SU-DHL-6 (cell line): ENCODE measurements around the gene BANP.
"Not testable (repeated sequence)": the region's sequence is repeated elsewhere in the genome, so short reads cannot be mapped to it uniquely, and the experiment has no call there.

ENCODE experiments used
- H2AFZ ChIP-seq: fragments of 200-600 bp; sonication (generic); 2 replicates; pipeline ENCODE4 v1.6.1; 2014; ENCODE audit warnings: low read depth, mild to moderate bottlenecking, moderate library complexity, mixed read lengths, antibody characterized with exemption, low read length; ENCODE audit not compliant: severe bottlenecking
- H3F3A ChIP-seq: fragments of 200-600 bp; shearing (Covaris generic); 2 replicates; pipeline ENCODE4 v1.6.0; 2016; ENCODE audit warnings: antibody characterized with exemption, mild to moderate bottlenecking; ENCODE audit not compliant: insufficient read depth
- H3K27ac ChIP-seq: fragments of 200-600 bp; sonication (generic); 2 replicates; pipeline ENCODE4 v1.5.1; 2016; ENCODE audit warnings: low read depth, mild to moderate bottlenecking, low read length, moderate library complexity, mixed read lengths
- H3K27me3 ChIP-seq: fragments of 200-600 bp; sonication (generic), shearing (Covaris generic); 2 replicates; pipeline ENCODE4 v1.6.0; 2014; ENCODE audit warnings: mild to moderate bottlenecking, low read length
- H3K36me3 ChIP-seq: fragments of 200-600 bp; sonication (generic); 2 replicates; pipeline ENCODE4 v1.6.1; 2014; ENCODE audit warnings: mild to moderate bottlenecking, low read length, mixed read lengths
- H3K4me2 ChIP-seq: fragments of 300-600, 200-600 bp; shearing (Covaris generic), sonication (generic); 2 replicates; pipeline ENCODE4 v1.6.0; 2014; ENCODE audit warnings: low read length, low read depth, mild to moderate bottlenecking; ENCODE audit not compliant: poor library complexity, severe bottlenecking
- H3K4me3 ChIP-seq: fragments of 200-600 bp; sonication (generic); 2 replicates; pipeline ENCODE4 v1.5.1; 2014; ENCODE audit warnings: antibody characterized with exemption, low read length, mild to moderate bottlenecking, mixed read lengths; ENCODE audit not compliant: insufficient read depth, poor library complexity, severe bottlenecking
- H3K79me2 ChIP-seq: fragments of 200-600 bp; sonication (generic); 2 replicates; pipeline ENCODE4 v1.6.1; 2014; ENCODE audit warnings: mild to moderate bottlenecking, low read length, moderate library complexity; ENCODE audit not compliant: insufficient read depth
- H3K9ac ChIP-seq: fragments of 200-600 bp; sonication (generic); 2 replicates; pipeline ENCODE4 v1.7.0; 2014; ENCODE audit warnings: mild to moderate bottlenecking, low read length
- H3K9me2 ChIP-seq: fragments of 200-600 bp; sonication (generic); replicated peaks from 2 replicates; pipeline ENCODE4 v1.6.1; 2014; ENCODE audit warnings: low read length; ENCODE audit not compliant: insufficient read depth
- H3K9me3 ChIP-seq: fragments of 200-600 bp; sonication (generic); 2 replicates; pipeline ENCODE4 v1.6.1; 2014; ENCODE audit warnings: low read length, mixed read lengths; ENCODE audit not compliant: insufficient read depth
- H4K20me1 ChIP-seq: fragments of 200-600 bp; sonication (generic); 2 replicates; pipeline ENCODE4 v1.6.1; 2014; ENCODE audit warnings: low read depth, mild to moderate bottlenecking, antibody characterized with exemption, low read length, moderate library complexity, mixed read lengths
- EZH2phosphoT487 ChIP-seq: fragments of 200-600 bp; sonication (generic), shearing (Covaris generic); conservative IDR thresholded peaks from 2 replicates; pipeline ENCODE4 v1.6.1; 2018; ENCODE audit warnings: mild to moderate bottlenecking, antibody characterized with exemption, low read length, moderate library complexity, mixed read lengths
- TF ChIP-seq, protein P1 (sequence below): fragments of 200-600 bp; sonication (generic); IDR thresholded peaks from one replicate; pipeline ENCODE4 v1.5.1; 2017; ENCODE audit warnings: antibody characterized with exemption, mild to moderate bottlenecking, low read length, moderate library complexity; ENCODE audit not compliant: insufficient read depth, poor library complexity, severe bottlenecking

The BANP gene

GRCh38 chr16:87911106-87911763, 40.0 kb upstream of the BANP start:
- not testable (repeated sequence) for H2AFZ ChIP-seq, H3K36me3 ChIP-seq, H3K27ac ChIP-seq, H3K9me2 ChIP-seq, H3K79me2 ChIP-seq, H3K27me3 ChIP-seq, H3K9me3 ChIP-seq, H3K9ac ChIP-seq, H3K4me3 ChIP-seq, H3K4me2 ChIP-seq, H3F3A ChIP-seq, H4K20me1 ChIP-seq

DNA sequence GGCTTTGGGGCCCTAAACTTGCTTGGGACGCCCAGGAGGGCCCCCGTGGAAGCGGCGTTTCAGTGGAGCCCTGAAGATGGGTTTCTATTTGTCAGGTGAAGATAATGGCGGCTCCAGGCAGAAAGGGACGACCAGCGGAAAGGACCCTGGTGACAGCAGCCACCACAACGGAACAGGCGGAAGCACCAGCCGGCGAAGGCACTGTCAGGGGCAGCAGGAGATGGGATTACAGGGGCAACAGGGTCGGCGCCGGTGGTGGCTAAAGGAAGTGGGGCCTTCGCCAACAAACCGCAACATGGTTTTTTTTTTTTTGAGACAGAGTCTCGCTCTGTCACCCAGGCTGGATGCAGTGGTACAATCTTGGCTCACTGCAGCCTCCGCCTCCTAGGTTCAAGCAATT, 38.5 kb upstream of the BANP start:
- not testable (repeated sequence) for H3K27ac ChIP-seq, H4K20me1 ChIP-seq, H3K79me2 ChIP-seq, H2AFZ ChIP-seq, H3K4me2 ChIP-seq, H3K27me3 ChIP-seq, H3F3A ChIP-seq, H3K4me3 ChIP-seq, H3K36me3 ChIP-seq, H3K9me3 ChIP-seq, H3K9ac ChIP-seq, H3K9me2 ChIP-seq

DNA sequence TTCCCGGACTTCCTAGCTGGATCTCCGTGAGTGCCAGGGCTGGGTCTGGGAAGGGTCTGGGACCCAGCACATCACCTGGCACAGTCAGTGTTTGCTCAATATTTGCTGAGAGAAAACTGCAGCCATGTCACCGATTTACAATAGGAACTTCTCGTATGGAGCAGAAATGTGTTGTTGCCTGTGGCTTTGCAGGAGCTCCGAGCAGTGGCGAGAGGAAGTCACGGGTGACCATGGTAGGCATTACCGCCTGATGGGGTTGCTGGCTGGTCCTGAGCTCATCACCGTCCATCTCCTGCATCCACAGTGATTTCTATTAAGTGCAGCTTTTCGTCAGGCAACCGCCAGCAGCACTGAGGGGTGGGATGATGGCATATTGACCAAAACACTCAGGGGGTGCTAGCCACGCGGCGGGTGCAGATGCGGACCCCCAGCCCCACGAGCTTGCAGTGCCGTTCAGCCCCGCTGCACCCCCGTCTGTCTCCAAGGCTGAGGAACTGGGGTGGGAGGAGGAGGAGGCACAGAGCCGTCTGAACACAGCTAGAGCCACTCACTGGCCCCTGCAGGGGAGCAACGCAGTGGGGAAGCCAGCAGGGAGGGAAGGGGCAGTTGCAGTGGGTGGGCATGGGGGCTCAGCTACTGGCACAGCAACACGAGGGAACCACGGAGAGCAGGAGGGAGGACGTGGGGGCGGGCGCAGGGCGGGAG, 37.1 kb upstream of the BANP start:
- H3K4me3 ChIP-seq, H3K9me3 ChIP-seq, H3K27me3 ChIP-seq, H3F3A ChIP-seq, H2AFZ ChIP-seq, H3K79me2 ChIP-seq, H3K27ac ChIP-seq, H3K36me3 ChIP-seq, H3K4me2 ChIP-seq, H4K20me1 ChIP-seq, H3K9me2 ChIP-seq, H3K9ac ChIP-seq: not testable (repeated sequence)

DNA sequence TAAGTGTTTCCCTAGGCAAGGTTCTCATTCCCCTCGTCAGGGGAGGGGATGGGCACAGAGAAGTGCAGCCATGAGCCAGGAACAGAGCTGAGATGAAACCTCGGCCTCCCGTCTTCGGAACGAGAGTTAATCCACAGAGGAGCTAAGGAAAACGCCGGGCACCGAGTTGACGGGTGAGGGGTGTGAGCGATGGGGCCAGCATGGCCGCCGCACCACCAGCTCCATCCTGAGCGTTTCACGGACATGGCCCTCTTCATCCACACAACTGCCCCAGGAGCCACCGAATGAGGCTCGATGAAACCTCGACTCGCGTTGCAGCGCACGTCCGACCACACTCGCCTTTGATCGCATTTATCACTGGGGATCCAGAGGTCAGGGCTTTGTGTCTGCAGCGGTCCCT, 36.4 kb upstream of the BANP start:
- H4K20me1 ChIP-seq, result no peaks in the 10 kb centered on the region
- no peak overlapping the region for H3K4me3 ChIP-seq
- H3K79me2 ChIP-seq, result no peaks in the 10 kb centered on the region
- H3K27ac ChIP-seq, result no peak overlapping the region
- no peak overlapping the region for H3K4me2 ChIP-seq
- H3K9ac ChIP-seq, result no peak overlapping the region
- no peaks in the 10 kb centered on the region for H3K27me3 ChIP-seq
- H3K36me3 ChIP-seq, result no peaks in the 10 kb centered on the region
- H2AFZ ChIP-seq, result no peak overlapping the region
- H3K9me2 ChIP-seq, result no peaks in the 10 kb centered on the region
- TF ChIP-seq, protein P1, sequence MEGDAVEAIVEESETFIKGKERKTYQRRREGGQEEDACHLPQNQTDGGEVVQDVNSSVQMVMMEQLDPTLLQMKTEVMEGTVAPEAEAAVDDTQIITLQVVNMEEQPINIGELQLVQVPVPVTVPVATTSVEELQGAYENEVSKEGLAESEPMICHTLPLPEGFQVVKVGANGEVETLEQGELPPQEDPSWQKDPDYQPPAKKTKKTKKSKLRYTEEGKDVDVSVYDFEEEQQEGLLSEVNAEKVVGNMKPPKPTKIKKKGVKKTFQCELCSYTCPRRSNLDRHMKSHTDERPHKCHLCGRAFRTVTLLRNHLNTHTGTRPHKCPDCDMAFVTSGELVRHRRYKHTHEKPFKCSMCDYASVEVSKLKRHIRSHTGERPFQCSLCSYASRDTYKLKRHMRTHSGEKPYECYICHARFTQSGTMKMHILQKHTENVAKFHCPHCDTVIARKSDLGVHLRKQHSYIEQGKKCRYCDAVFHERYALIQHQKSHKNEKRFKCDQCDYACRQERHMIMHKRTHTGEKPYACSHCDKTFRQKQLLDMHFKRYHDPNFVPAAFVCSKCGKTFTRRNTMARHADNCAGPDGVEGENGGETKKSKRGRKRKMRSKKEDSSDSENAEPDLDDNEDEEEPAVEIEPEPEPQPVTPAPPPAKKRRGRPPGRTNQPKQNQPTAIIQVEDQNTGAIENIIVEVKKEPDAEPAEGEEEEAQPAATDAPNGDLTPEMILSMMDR, result no peak
- no peak for TF ChIP-seq EZH2phosphoT487
- H3F3A ChIP-seq, result no peaks in the 10 kb centered on the region
- H3K9me3 ChIP-seq, result no peaks in the 10 kb centered on the region

GRCh38 chr16:87917503-87917902, 33.7 kb upstream of the BANP start:
- H3F3A ChIP-seq, result no peaks in the 10 kb centered on the region
- no peak for TF ChIP-seq EZH2phosphoT487
- TF ChIP-seq, protein P1, result no peak

More at GRCh38 chr16:87917503-87917902, 33.7 kb upstream of the BANP start:
- no peak overlapping the region for H3K4me3 ChIP-seq
- no peaks in the 10 kb centered on the region for H3K79me2 ChIP-seq
- H3K4me2 ChIP-seq, result no peak overlapping the region
- no peak overlapping the region for H3K9ac ChIP-seq
- no peaks in the 10 kb centered on the region for H3K9me3 ChIP-seq
- no peaks in the 10 kb centered on the region for H4K20me1 ChIP-seq
- H3K27me3 ChIP-seq, result no peaks in the 10 kb centered on the region
- H2AFZ ChIP-seq, result no peak overlapping the region
- no peaks in the 10 kb centered on the region for H3K36me3 ChIP-seq
- no peaks in the 10 kb centered on the region for H3K9me2 ChIP-seq
- H3K27ac ChIP-seq, result no peak overlapping the region
